Measurements from ENCODE around the gene CDH12.

- TF ChIP-seq CREB5 (CRISPR knock-in tag; IDR thresholded peaks at IDR 0.05; ENCODE audit: low read depth) = no peak
- no peak for TF ChIP-seq ZFP30 (CRISPR knock-in tag; IDR thresholded peaks at IDR 0.05)
- TF ChIP-seq ZNF8 (CRISPR knock-in tag; IDR thresholded peaks at IDR 0.05) = no peak
- no peak for TF ChIP-seq RARB (CRISPR knock-in tag; IDR thresholded peaks at IDR 0.05)
- no peak for TF ChIP-seq PATZ1 (CRISPR knock-in tag; IDR thresholded peaks at IDR 0.05; ENCODE audit: borderline replicate concordance)
- TF ChIP-seq PPARA (CRISPR knock-in tag; IDR thresholded peaks at IDR 0.05; ENCODE audit: borderline replicate concordance) = no peak
- no peak for TF ChIP-seq ARNTL (CRISPR knock-in tag; IDR thresholded peaks at IDR 0.05; ENCODE audit: borderline replicate concordance, low read depth)
- TF ChIP-seq CSDC2 (CRISPR knock-in tag; IDR thresholded peaks at IDR 0.05) = no peak
- TF ChIP-seq TCF4 (CRISPR knock-in tag; IDR thresholded peaks at IDR 0.05; ENCODE audit: borderline replicate concordance) = no peak
Measured at GRCh38 chr5:22621084-22621483, 232.1 kb downstream of the CDH12 start.
